ENCODE data around the gene COPE.

COPE gene

DNA sequence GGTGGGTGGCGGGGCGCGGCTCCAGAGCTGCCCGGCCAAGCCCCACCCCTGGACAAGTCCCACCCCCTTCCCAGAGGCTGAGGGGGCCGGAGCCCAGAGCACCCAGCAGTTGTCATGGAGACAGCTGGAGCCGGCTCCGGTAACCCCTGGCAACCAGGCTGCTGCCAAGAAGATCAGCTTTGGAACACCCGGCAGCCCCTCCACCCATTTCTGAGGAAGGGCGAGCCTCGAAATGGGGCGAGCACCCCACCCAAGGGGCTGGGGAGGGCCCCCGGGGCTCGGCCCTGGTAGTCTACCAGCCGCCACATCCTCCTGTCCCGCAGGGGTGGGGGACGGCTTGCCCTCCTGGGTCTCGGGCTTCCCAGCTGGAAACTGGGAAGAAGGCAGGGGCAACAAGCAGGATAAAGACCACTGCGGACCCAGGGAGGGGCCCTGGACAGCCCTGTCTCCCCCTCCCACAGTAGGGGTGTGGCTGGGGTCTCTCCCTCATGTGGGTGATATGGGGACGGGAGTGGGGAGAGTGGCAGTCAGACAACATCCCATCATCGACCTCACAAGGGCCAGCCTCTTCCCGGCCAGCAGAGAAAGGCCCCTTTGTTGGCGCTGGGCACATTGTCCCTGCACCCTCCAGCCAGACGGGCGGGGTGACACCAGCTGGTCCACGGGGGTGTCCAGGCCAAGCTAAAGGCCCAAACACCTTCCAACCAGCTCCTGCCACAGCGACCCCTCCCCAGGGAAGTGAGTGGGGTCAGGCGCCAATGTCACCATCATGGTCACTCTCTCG lies 24.7 kb downstream of the COPE start:
- DNase-seq, result no peak

DNA sequence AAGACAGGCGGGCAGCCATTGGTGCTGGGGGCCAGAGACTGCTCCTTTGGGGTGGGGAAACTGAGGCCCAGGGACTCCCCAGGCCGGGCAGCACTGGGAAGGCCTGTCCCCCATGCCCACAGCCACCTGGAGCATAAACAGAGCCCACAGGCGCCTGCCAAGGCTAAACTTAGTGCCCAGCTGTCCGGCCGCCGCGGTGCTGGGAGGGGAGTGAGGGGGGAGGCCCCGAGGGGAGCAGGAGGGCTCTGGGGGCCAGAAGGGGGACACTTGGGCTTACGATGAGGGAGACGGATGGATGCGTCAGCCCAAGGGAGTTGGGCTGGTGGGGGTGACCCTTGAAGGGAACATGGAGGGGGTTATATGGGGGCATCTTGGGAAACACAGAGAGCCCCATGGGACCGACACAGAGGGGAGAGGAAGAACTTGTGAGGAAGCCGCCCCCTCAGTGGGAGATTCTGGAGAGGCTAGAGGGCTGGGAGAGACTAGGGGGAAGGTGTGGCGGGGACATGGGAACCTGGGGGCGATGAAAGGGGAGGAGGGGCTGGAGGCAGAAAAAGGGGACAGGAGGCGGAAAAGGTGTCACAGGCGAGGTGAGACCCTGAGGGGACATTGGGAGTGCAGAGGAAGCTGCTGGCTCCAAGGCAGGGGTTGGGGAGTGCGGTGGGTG lies 25.5 kb downstream of the COPE start:
- DNase-seq, result no peak

DNA sequence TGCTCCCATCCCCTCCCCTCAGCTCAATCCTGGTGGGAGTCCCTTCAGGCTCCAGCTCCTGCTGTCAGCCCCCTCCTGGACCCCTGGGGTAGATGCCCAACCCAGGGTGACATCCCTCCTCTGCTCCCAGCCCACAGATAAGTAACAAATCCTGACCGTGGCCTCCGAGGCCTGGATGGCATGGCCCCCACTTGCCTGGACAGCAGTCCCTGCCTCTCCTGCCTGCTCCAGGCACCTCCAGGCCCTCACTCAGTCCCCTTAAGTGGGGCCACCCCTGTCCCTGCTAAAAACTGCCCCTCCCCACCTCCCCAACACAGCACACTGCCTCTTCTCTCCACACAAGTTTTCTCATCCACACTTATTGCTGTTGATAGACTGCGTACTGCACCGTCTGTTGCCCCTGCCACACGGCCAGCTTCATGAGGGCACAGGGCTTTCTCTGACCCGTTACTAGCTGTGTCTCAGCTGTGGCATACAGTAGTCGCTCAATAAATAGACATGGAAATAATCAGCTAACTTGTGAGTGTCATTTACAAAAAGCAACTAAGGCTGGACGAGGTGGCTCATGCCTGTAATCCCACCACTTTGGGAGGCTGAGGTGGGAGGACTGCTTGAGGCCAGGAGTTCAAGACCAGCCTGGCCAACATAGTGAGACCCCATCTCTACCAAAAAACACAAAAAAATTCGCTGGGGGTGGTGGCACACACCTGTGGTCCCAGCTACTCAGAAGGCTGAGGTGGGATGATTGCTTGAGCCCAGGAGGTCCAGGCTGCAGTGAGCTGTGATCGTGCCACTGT lies 29.0 kb downstream of the COPE start:
- no peak for DNase-seq

DNA sequence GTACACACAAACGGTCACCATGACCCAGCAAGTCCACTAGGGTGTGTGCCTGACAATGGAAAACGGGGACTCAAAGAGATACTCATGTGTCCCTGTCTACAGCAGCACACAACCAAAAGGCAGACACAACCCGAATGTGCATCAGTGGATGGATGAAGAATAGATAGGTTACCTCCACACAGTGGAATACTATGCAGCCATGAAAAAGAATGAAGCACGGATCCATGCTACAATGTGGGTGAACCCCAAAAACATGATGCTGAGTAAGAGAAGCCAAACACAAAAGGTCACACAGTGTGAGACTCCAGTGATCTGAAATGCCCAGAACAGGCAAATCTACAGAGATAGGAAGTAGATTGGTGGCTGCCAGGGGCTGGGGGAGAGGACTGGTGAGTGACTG lies 32.2 kb downstream of the COPE start:
- no peak for DNase-seq

DNA sequence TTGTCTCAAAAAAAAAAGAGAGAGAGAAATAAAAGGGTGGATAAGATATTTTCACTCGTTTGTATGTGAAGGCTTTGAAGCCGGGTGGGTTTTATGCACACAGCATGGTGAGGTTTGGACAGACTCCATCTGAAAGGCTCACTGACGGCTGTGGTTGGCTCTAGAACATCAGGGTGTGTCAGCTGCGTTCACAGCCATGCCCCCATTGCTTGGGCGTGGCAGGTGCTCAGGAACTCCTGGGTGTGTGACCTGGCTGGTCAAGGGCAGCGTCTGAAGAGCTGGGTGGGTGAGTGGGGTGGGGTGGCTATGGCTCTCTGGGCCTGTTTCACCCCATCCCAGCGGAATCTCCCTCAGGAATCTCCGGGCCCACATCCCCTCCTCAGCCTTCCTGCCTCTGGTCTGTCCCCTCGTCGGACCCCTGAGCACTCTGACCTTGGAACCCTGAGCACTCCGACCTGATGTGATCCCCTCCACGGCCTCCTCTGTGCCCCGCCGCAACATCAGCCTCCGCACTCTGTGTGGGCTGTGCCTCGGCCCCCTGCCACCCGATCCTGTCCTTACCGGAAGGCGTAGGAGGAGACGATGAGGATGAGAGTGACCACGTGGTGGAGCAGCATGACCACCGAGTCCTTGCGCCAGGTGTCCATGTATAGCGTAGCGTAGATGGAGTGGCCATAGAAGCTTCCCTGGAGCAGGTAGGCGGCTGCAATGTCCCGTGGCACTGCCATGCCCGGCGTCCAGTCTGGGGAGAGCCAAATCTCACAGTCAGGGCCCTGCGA lies 35.5 kb downstream of the COPE start:
- no peak for DNase-seq

DNA sequence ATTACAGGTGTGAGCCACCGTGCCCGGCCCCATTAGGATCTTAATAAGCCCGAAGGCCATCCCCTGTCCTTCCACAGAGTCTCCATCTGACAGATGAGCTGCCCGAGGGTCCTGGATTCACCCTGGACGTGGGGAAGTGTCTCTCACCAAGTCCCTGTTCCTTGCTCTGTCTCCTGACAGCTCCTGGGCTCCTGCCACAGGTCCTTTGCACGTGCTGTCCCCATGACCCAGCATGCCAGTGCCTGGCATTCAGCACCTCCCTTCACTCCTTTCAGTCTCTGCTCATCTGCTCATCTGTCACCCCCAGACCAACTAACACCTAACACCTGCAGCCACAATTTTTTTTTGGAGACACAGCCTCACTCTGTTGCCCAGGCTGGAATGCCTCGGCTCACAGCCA lies 37.7 kb downstream of the COPE start:
- DNase-seq, result no peak

DNA sequence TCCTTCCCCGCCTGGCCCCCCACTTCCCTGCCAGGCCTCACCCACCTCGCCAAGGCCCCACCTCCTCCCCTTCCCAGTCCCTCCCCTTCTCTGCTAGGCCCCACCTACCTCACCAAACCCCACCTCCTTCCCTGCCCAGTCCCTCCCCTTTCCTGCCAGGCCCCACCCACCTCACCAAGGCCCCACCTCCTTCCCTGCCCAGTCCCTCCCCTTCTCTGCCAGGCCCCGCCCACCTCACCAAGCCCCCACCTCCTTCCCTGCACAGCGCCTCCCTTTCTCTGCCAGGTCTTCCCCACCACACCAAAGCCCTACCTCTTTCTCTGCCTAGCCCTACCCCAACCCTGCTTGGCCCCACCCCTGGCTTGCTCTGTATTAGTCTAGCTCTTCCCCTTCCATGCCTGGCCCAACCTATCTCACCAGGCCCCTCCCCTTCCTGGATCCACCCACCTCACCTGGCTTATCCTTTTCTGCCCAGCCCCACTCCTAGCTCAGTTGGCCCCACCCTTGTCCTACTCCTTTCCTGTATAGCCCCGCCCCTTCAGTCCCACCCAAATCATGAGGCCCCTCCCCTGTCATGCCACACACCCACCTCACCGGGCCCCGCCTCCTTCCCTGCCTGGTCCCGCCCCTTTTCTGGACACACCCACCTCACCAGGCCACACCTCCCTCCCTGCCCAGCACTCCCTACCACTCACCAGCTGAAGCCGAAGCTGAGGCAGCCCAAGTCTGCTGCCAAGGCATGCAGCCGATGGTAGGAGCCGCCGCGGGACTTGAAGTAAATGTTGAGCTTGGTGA lies 39.4 kb downstream of the COPE start:
- DNase-seq, result peak in 2 of 5 experiments; percentile 28 to 30

DNA sequence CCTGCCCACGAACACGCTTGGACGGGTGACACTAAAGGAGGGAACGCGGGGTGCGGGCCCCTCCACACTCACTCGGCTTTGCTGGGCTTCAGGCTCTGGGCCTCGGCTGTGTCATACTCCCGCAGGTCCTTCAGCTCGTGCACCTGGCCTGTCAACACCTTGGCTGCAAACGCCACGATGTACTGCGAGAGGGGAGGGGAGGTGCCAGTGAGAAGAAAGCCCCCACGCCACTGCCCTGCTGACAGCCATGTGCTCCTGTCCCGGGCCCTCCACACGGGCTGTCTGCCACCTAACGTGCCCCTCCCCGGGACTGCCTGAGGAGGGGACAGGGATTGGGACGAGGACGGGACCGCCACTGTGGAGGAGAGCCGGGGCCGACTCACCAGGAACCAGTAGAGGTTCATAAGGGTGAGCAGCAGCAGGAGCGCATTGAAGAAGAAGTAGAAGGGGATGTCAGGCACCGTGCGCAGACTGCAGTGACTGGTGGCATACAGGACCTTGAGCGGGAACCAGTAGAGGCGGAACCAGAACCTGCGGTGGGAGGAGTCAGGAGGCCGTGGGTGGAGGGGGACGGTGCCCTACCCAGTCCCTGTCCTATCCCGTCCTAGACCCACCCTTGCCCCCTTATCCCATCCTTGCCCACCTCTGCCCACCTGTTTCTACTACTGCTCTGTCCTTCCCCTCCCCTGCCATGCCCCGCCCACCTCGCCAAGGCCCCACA lies 40.2 kb downstream of the COPE start:
- no peak for DNase-seq

DNA sequence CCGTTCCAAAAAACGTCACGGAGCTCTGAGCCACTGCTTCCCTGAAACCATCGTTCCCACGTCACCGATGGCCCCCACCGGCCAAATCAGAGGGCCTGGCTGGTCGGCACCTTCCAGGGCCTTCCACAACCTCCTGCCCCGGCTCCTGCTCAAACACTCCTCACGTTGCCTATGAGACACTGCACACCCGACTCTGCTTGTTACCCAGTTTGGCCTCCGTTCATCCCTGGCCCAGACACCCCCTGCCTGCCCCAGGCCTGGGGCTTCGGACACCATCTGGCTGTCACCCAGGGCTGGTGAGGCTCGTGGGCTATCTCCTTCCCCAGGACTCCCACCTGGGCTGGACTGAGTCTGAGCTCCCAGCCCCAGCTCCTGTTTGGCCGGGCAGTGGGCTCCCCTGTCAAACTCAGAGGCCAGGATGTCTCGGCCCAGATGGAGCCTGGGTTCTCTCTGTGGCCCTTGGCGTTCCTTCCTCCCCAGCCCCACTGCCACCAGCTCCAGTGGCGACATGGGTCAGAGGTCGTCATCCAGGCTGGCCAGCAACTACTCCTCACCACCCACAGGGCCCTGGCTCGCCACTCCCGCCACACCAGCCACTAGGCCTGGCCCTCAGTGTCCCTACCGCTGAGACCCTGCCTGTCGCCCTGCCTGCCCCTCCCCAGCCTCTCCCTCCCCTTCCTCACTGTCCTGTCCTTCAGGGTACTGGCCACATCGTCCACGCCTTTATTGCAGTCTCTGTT lies 41.0 kb downstream of the COPE start:
- no peak for DNase-seq

DNA sequence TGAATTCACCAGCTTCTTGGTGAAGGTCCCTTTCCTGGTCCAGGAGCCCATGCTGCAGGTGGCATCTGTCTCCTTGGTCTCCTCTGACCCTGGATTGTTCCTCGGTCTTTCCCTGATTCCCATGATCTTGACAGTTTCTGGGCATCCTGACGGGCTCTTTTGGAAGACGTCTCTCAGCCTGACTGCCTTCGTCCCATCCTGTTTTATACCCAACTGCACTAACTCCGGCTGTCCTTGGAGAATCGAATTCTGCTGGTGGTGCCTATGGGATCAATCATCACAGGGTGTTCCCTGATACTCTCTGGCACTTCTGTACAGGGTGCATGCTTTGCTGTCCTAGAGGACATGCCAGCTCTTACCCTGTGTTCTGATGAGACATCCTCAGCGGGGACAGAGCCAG lies 42.3 kb downstream of the COPE start:
- DNase-seq, result no peak

DNA sequence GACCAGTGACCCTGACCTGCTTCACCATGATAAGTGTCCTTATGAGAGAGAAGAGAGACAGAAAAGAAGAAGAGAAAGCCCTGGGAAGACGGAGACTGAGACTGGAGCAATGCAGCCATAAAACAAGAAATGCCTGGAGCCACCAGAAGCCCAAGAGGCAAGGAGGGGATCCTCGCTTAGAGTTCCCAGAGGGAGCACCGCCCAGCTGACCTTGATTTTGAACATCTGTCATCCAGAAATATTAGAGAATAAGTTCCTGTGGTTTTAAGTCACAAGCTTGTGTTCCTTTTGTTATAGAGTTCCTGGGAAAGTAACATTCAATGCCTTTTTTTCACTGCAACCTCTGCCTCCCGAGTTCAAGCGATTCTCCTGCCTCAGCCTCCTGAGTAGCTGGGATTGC lies 43.5 kb downstream of the COPE start:
- DNase-seq, result no peak

DNA sequence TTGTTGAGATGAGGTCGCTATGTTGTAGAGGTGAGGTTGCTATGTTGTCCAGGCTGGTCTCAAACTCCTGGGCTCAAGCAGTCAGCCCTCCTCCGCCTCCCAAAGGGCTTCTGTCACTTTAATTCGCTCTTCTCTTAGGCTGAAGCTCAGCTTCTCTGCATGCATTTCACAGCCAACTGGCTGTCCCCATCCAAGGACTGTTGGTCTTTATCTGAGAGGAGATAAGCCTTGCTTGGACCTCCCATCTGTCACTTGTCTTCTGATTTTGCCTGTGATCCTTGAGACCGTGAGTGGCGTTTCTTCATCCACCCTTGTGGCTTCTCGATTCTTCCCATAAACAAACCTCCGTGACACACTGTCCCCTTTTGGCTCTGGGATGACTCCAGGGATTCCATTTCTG lies 47.6 kb downstream of the COPE start:
- DNase-seq, result no peak

DNA sequence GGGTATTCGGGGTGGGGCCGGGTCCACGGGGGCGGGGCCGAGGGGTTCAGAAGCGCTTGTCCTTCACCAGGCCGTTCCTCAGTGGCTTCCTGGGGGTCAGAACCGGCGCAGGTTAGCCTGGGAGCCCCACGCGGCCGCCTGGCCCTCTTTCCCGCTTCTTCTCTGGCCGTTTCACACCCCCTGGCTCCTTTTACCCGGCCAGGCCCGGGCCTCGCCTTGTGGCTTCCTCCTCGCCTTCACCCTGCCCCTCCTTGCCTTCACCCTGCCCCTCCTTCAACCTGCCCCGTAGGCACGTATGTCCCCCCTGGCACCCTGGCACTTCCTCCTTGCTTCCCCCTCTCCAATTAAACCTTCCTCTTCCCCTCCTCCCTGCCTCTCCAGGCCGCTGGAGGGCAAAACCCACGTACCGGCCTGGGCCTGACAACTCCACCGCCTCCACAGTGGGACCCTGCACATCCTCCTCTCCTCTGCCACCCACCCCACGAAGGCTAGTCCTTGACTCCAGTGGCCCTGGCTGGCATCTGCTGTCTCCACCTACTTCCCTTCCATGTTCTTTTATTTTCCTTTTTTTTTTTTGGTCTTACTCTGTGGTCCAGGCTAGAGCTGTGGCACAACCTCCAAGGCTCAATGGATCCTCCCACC lies 48.5 kb downstream of the COPE start:
- DNase-seq, result no peak

DNA sequence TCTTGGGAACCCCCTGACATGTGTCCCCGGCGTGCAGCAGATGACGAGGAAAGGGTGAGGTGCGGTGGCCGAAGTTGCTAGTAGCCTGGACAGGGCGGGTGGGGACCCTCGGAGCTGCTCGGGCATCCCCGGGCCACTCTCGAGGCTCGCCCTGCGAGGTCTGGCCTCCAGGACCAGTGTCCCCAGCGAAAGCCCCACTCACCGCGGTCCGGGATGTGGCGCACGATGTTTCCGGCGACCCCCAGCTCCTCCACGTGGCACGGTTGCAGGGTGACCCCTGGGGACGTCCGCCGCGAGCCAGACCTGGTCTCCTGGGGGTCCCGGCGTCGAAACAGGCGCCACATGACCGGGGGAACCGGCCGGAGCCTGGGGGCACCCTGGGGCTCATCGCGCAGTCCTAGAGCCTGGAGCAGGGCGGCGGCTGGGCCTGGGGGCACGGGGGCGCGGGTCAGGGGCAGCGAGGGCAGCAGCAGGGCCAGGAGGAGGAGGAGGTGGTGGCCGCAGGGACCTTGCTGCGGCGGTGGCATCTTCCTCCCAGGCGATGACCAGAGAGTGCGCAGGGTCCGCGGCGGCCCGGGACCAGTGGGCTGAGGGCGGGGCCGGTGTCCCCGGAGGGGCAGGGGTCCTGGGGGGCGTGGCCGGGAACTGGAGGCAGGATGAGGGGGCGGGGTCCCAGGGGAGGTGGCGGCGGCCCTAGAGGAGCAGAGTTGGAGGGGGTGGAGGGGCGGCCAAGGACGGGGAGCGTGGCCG lies 49.2 kb downstream of the COPE start:
- no peak for DNase-seq

DNA sequence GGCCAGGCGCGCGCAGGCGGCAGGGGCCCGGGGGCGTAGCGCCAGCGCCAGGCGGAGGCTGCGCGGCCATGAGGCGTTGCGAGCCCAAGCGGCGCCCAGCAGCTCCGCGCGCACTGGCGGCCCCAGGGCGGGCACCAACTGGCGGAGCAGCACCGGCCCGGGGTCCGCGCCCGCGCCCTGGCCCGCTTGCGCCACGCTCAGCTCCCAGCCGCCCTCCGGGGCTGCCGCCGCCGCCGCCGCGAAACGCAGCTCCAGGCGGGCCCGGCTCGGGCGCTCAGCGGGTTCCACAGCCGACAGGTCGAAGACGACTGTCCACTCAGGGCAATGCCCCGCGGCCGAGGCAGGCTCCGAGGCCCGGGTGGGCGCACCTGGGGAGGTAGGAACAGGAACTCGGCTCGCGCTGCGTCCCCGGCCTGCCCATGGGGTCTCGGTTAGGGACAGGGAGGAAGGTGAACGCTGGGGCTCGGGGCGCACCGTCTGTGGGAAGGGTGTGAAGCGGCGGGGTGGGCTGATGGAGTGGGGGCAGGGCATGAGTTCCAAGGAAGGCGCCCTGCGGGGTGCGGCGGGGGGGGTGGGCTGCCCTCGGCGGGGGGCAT lies 50.1 kb downstream of the COPE start:
- no peak for DNase-seq

DNA sequence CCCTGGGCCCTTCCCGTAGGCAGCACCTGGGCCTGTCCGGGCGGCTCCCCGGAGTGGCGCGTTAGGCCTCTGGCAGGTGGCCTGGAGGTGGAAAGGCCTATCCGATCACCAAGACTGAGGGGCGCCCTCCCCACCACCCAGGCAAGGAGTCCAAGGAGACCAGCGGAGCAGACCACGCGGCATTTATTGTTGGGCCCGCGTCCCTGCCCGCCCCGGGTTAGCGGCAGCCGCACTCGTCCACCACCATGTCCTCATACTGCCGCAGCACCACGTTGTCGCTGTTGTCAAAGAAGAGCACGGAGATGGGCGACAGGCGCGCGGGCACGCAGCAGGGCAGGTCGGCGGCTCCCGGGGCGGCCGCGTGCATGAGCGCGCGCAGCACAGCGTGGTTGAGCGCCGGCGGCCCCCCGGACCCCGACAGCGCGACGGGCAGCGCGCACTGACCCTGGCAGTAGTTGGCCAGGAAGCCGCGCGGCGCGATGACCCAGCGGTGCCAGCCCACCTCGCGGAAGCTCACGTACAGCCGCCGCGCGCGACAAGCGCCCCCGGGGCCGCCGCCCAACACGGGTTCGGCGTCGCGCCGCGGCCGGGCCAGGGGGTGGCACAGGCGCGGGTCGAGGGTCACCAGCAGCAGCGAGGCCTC lies 50.7 kb downstream of the COPE start:
- DNase-seq, result no peak

DNA sequence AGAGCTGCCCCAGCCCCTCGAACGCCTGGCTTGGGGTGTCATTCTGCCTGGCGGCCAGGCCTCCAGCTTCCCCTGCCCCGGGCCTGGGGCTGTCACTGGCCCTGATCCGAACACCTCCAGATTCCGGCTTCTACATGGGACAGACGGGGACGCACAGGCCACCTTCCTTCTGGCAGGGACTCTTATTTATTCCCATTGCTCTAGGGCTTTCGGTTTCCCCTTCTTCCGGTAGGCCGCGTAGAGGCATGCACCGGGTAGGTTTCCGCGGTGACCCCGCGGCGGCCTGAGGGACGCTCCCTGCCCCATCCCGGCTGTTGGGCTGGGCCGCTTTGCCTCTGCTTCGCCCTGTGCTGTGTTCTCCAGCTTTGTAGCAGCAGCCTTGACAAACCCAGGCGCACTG lies 51.4 kb downstream of the COPE start:
- DNase-seq, result no peak

DNA sequence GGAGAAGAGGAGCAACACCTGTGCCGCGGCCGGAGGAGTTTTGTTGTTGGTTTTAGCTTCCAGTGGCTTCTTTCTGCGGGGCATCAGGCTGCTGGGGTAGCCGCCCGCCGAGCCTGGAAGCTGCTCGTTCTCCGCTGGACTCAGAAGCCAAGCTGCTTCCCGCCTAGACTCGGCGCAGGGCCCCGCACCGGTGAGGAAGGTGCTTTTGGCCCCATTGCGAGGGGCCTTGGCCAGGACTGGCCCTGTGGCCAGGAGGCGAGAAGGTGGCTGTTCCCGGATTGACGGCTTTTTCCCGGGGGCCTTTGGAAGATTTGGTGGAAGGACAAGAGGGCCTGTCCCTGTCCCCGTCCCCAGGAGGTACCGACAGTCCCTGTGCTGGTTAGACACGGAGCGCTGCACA lies 52.0 kb downstream of the COPE start:
- no peak for DNase-seq

DNA sequence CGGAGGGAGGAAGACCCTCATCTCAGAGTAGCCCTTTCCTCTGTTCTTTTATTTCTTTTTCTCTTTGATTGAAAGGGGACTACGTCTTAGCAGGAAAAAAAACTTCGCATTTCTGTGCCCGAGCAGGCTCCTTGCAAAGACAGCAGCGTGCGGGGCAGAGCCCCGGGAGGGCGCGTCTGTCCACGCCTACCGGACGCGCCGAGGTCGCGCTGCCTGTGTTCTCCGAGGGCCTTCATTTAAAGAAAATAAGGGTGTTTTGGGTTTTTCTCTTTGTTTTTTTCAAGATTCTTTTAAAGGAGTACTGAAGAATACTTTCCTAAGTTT lies 52.4 kb downstream of the COPE start:
- no peak for DNase-seq
